GM20431 (cell line): ENCODE results near the gene PLB1.

ENCODE experiments used
- in situ Hi-C: fragments of 300-500 bp; cut with MseI, MboI; formaldehyde crosslinking; loops from one replicate; pipeline ENCODE4 v1.15.0; 2020; ENCODE audit warnings: low sequenced_read_pairs; ENCODE audit not compliant: unreplicated experiment

Gene PLB1

GRCh38 chr2:28635191-28635611 is 139.3 kb downstream of the PLB1 start:
- in situ Hi-C loops: no loop called here

DNA sequence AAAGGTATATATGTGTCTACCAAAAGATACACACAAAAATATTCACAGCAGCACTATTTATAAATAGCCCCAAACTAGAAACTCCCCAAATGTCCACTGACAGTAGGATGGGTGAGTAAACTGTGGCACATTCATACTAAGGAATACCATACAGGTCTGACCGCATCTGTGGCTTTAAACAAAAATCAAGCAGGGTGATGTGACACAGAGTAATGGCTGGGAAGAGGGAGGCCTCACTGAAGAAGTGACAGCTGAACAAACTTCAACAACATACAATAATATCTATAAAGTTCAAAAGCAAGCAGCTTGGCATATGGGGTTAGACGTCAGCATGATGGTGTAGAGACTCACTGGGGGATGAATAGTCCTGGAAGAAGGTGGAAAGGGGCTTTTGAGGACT is 140.6 kb downstream of the PLB1 start:
- in situ Hi-C loops: no loop called here

GRCh38 chr2:28637066-28638047 is 141.5 kb downstream of the PLB1 start:
- in situ Hi-C loops: no loop called here

DNA sequence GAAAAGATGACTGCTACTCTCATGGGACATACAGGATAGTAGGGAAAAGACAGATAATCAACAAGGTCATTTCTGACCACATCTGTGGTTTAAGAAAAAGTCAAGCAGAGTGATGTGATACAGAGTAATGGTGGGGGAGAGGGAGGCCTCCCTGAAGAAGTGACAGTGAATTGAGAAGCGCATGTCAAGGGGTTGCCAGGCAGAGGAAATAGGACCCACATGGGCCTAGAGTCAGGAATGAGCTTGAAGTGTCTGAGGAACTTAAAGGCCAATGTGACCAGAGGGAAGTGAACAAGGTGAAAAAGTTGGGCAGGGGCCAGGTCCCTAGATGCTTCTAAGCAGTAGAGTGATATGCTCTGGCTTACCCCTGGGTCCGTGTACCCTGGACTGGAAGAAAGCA is 142.2 kb downstream of the PLB1 start:
- in situ Hi-C loops: no loop called here

DNA sequence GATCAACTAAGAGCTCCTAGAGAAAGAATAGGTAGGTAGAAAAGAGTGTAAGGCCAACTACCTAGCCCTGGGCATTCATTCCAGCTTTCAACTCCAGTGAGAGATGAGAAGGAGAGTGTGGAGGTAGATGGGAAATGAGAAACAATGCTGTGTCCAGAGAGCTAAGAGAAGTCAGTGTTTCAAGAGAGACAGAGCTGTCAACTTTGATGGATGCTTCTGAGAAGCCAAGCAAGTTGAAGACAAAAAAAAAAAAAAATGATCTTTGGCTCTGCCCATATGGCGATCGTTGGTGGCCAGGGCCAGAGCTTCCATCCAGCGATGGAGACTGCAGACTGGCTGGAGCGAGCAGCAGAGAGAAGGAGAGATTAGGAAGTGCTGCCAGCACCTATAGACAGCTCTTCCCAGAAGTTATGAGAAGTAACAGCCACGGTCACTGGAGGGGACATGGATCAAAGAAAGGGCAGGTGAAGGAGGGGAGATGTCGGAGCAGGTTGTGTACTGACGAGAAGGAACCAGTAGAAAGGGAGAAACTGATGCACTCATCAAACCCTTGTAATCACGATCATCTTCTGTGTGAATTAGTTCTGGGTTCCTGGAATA is 143.3 kb downstream of the PLB1 start:
- in situ Hi-C loops: no loop called here

GRCh38 chr2:28639836-28640235 is 144.0 kb downstream of the PLB1 start:
- in situ Hi-C loops: no loop called here

DNA sequence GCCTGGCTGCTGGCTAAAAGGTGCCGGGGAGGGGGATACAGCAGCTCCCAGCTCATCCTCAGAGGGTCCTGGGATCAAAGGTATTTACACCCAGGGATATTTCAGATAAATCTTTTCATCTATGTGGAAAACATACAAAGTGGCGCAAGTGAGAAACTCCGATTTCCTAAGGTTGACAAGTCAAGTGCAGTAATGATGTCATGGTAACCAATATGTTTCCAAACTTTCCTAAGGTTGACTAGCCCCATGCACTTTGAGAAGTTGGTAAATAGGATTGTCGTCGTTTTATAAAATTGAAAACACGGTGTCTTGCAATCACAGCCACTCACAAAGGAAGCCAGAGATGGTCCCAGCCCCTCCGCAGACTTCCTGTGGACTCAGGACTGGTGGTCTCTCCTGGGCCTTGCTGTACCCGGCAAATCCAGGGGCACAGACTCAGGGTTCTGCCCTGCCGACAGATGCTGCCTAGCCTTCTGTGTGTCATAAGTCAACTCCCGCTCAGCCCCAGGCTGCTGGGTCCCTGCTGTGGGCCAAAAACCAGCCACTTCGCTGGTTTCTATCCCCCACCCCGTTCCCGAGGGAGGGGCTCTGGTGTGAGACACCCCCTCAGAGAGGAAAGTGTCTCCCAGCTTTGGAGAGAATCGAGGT is 144.5 kb downstream of the PLB1 start:
- in situ Hi-C loops: no loop called here

GRCh38 chr2:28640908-28641300 is 145.0 kb downstream of the PLB1 start:
- in situ Hi-C loops: no loop called here

DNA sequence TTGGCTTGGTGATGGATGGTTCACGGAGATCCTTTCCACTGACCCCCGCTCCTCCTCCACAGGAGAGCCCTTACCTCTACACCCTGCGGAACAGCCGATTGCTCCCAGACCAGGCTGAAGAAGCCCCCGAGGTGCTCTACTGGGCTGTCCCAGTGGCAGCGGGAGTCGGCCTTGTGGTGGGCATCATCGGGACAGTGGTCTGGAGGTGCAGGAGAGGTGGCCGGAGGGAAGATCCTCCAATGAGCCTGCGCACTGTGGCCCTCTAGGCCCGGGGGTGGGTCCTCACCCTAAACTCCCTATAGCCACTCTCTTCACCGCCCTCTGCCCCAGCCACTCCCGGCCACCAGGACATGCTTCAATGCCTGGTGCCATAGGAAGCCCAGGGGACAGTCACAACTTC is 146.9 kb downstream of the PLB1 start:
- in situ Hi-C loops: no loop called here

DNA sequence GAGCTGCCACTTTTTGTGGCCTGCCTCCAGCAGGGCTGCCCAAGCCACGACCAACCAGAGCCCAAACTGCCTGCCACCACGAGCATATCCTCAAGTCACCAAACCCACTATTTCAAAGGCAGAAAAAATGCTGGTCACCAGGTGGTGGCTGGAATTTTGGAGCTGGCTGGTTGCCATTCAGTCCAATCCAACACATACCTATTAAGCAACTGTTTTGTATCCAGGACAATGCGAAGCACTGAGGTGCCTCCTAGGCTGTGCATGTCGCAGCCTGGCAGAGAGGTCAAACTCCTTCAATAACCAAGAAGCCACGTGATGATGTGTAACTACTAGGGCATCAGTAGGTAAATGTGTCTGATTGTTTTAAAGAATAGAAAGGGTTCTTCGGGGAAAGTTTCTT is 147.5 kb downstream of the PLB1 start:
- in situ Hi-C loops: no loop called here

DNA sequence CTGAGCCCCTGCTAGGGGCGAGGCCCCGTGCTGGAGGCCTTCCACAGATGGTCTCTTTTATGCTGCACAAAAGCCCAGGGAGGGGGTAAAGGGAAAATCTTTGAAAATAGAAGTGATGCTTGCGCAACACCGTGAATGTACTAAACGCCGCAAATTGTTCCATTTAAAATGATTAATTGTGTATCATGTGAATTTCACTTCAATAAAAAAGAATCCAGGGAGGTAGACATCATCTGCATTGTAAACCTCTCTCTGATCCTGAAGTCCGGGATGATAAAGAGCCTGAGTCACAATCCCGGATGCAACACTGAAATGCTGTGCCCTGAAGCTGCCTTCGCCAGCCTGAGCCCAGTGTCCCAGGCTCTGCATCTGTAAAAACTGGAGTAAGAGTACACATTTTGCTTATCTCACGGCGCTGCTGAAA is 148.1 kb downstream of the PLB1 start:
- in situ Hi-C loops: no loop called here

GRCh38 chr2:28644760-28645159 is 148.9 kb downstream of the PLB1 start:
- in situ Hi-C loops: no loop called here

- in situ Hi-C loops: no loop called here
These were observed 149.7 kb downstream of the PLB1 start for GRCh38 chr2:28645553-28645952.

DNA sequence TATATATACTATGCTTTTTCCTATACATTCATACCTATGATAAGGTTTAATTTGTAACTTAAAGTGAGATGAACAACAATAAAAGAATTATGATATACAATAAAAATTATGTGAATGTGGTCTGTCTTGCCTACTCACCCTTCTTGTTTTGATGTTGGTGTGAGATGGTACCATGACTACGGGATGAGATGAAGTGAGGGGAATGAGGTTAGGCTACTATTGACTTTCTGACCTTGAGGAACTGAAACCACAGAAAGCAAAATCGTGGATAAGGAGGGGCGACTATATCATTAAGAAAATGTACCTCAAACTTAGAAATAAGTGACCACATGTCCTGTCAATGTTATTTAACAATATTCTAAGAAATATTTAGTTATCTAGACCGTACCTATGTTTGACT is 151.8 kb downstream of the PLB1 start:
- in situ Hi-C loops: no loop called here

- in situ Hi-C loops: no loop called here
These were observed 152.3 kb downstream of the PLB1 start for GRCh38 chr2:28648147-28648546.

- in situ Hi-C loops: no loop called here
These were observed 153.0 kb downstream of the PLB1 start for GRCh38 chr2:28648671-28649395.

- in situ Hi-C loops: no loop called here
These were observed 153.8 kb downstream of the PLB1 start for GRCh38 chr2:28649481-28650265.

DNA sequence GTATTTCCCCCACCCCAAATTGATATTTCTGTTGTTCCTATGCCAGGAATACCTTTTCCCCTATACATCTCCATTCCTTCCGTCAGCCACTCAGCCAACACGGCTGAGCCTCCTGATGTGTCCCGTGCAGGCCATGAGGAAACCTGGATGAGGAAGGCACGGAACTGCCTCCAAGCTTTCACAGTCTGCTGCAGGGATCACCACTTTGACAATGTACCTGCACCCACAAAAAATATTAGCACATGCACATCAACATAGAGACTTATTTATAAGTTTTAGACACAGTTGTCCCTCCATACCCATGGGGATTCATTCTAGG is 154.4 kb downstream of the PLB1 start:
- in situ Hi-C loops: no loop called here

DNA sequence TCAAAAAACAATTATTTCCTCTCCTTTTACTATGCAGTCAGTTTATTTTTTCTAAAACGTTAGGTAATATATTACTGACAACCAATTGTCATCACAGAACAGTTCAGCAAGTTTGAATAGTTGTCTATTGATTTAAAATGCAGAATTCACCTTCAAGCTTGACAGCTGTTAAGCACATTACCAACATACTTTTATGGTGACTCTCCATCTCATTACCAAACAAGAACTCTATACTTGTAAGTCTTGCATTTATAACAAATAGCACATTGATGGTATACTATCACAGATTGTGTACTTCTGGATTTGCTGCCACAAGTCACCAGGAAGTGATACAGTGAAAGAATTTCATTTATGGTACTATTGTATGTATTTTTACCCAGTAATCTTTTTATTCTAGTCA is 156.4 kb downstream of the PLB1 start:
- in situ Hi-C loops: no loop called here
